GM08714 (cell line): ENCODE data around the gene LAMA2.

Source experiments
- H3K4me3 ChIP-seq: fragments of 200-500 bp; sonication (Bioruptor generic); 2 replicates; pipeline ENCODE4 v1.5.1; 2014; ENCODE audit warnings: mild to moderate bottlenecking, low read length, inconsistent platforms
- ZNF274 ChIP-seq: IDR thresholded peaks from 2 replicates; pipeline ENCODE4 v1.6.1; 2012; ENCODE audit warnings: mild to moderate bottlenecking, low read depth, low read length

LAMA2 gene

DNA sequence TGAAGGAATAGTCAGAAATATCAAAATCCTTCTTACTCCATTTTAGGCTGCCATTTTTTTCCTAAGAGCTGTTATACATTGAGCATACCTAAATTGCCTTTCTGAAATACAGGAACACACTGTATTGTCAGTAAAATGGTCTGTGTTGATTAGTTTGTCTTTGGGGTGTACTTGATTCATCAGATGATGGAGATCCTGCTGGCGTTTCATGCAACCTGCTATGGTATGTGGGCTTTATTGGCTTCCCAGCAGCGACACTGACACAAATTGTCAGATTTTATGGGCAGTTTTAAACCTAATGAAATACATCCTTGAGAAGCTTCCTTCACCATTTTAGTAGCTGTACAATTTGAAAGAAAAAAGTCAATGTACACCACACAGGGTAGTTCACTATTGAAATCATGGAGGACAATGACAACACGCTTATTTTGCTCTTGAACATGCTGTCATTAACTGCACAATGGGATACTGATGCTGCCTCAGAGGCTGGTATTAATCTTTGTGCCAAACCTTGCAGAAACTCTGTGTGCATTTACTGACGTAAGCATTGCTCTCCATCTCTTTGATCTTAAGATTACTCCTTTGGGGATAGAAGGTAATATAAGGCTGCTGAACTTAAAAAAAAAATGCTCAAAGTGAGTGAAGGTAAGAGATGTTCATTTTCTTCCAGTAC, 124.9 kb downstream of the LAMA2 start:
- no peak for TF ChIP-seq ZNF274
- no peak overlapping the region for H3K4me3 ChIP-seq

DNA sequence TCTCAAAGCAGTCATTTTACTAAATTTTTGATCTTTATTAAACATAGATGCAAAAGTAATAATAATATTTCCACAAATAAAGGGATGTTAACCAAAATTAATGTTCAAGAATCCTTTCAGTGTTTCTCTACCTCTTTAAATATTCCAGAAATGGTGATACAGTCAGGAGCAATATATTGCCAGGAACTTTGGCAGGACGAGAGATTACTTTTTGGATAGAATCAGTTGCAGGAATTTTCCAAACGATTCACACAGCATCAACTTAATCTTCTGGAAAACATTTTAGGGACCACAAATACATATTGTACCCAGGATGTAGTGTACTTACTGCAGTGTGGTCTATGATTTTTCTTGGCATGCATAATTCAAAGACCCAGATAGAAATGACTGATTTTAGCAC, 125.7 kb downstream of the LAMA2 start:
- TF ChIP-seq ZNF274: no peak
- H3K4me3 ChIP-seq: no peak overlapping the region

DNA sequence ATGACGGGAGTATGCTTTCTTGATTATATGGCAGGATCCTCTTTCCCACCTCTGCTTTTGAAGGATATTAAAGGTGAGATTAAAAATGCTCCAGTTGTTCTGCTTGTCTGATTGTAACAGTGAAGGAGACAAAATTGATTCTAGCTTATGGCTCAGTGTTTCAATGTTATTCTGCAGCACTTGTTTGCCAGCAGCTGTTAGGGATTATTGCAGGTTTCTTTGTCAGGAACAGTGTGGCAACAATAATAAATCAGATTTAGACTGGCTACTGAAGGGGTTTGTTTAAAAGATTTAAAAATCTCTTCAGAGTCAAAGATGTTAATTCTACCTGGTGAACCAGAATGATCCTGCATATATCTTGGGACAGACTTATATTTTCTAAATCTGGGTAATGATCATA, 126.9 kb downstream of the LAMA2 start:
- H3K4me3 ChIP-seq: no peak overlapping the region
- no peak for TF ChIP-seq ZNF274

DNA sequence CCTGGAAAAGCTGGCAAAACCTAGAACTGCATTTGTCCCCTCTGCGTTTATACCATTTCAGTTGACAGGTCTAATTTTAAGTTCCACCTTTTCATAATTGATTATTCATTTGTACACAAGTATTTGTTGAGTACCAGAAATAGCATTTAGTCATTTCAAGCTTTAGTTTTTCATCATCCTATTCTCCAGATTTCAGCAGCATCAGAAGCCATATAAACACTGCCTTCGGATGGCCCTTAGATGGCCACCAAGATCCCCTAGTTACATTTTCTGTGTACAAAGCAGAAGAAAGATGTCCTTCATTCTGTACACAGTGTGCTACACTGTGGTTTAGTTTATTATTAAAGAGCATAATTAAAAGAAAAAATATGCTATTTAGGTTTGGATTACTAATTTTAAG, 131.4 kb downstream of the LAMA2 start:
- TF ChIP-seq ZNF274: no peak
- no peak overlapping the region for H3K4me3 ChIP-seq

DNA sequence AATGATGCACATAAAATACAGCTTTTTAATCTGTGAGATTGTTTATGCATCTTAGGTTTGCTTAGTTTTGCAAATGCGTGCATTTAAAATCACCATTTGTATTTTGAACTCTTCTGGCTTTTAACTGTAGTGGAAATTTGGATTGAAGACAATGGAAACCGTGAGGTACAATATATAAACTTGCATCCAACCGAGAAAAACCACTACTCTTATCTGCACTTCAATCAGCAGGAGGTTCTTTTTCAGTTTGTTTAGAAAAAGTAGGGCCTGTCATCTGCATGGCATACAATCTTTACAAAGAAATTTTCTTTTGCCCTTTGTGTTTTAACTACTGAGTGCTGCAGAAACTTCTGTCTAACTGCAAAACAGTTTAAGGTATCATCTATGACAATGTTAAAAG, 132.8 kb downstream of the LAMA2 start:
- TF ChIP-seq ZNF274: no peak
- no peak overlapping the region for H3K4me3 ChIP-seq

DNA sequence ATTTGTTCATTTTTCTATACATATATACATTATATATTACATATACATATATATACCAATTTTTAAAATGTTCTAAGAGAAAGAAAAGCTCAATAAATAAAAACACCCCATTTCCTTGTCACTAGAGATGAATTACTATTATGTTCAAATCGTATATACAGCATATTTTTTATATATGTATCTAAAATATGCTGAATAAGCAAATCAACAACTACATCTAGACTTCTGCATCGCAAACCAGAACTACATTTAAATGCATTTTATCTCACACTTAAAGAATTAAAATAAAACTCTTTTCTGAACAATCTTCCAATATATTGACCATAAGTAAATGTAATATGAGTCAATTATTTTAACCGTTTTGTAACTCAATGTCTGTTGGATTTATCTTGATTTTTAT, 133.9 kb downstream of the LAMA2 start:
- TF ChIP-seq ZNF274: no peak
- H3K4me3 ChIP-seq: no peak overlapping the region

DNA sequence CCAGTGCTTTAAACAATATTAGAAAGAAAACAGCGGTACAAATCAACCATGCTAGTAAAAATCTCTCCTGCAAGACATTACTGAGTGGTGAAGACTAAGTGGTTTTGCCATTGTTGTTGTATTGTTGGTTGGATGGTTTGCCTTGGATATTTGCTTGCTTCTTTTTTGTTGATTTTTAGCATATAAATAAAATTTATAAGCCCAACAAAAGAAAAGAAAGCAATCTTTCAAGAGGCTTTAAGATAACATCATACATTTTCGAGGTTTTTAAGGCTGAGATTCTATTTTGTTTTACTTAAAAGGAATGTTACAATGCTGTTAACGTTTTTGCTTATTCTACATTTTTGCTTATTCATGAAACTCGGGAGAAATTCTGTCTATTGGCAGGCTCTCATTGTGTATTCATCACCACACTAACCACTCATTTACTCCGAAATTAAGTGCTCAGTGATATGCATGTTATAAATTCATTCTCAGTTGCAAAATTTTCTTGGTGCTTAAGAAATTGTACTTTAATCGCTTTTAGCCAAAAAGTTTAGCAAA, 139.1 kb downstream of the LAMA2 start:
- no peak for TF ChIP-seq ZNF274
- H3K4me3 ChIP-seq: no peak overlapping the region

DNA sequence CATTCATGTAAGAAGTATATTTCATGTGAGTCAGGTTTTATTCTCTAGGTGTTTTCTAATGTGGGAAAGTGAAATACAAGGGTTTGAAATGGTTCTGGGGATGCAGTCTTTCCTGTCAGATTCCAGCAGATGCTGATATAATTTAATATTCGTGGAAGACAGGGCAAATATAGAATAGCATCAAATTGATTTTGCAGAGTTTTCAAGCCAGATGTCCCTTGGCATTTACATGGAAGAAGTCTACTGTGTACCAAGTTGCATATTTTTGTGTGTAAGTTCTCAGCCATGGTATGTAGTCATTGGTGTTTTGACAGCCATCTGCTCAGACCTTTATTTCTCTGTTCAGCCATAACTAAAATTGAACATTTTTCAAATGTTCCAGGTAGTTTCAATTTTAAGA, 143.7 kb downstream of the LAMA2 start:
- no peak for TF ChIP-seq ZNF274
- no peak overlapping the region for H3K4me3 ChIP-seq

DNA sequence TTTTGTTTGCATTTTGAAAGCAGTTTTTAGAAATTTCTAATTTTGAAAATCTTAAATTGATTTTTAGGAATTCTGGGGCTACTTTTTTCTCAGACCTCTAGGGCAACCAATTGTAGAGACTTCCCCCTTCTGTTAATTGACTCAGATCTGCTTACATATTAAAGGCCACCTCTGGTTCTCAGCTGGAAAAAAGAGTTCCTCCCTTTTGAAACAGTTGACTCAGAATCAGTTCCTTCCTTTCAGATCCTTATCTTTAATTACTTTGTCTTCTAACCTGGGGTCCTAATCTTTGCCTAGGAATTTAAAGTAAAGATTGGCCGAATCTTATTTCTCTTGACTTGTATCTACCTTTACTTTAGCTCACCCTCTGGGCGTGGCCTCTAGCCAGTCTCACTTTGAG, 146.8 kb downstream of the LAMA2 start:
- no peak for TF ChIP-seq ZNF274
- H3K4me3 ChIP-seq: no peak overlapping the region

DNA sequence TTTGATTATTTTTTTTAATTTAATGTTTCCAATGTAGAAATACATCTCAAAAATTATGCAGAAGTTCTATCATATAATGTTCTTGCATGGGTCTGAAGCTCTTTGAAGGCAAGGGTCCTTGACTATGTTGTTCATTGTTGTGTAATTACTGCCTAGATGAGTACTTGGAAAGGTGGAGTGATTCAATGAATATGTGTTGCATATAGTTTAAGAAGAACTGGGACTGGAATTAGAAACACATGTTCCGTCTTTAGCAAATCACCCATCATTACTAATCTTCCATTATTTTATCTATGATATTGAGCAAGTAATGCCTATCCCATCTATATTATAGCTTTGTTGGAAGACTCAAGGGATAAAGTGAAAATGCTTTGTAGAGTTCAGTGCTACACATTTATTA, 147.3 kb downstream of the LAMA2 start:
- no peak for TF ChIP-seq ZNF274
- H3K4me3 ChIP-seq: no peak overlapping the region

DNA sequence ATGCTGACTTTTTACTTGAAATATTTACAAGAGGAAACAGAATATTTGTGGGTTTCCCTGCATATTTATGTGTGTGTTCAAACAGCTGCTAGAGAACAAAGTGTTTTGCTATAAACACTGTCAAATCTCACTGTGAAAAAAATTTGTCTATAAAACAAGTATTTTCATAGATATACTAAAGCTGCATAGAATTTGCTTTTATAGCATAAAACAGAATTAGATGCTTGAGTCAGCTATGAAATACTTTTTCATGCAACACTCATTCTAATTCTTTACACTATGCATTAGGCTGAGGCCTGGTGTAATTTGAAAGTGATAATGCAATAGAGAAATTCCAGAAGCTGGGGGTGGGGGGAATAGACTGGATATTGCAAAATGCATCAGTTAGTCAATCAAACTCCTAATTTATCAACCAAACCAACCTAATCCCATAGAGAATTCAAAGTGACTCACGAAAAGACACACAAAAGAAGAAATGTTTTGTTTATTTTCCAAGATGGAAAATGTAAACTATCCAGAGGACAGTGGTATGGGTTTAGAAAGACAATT, 148.2 kb downstream of the LAMA2 start:
- no peak for TF ChIP-seq ZNF274
- H3K4me3 ChIP-seq: no peak overlapping the region

DNA sequence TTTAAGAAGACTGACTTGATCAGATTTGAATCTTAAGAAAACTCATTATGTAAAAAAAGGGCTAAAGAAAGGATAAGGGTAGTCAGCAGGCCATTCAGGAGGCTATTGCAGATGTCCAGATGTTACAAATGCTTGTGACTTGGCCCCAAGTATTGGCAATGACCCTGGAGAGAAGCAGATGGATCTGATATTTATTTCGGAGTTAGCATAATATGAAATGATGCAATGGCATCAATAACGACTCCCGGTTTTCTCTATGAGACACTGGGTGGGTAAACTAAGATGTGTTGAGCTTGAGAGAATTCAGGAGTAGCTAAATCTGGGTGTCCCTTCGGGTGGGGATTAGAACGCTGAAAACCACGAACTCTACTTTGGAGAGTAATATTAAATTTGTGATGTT, 149.7 kb downstream of the LAMA2 start:
- no peak for TF ChIP-seq ZNF274

DNA sequence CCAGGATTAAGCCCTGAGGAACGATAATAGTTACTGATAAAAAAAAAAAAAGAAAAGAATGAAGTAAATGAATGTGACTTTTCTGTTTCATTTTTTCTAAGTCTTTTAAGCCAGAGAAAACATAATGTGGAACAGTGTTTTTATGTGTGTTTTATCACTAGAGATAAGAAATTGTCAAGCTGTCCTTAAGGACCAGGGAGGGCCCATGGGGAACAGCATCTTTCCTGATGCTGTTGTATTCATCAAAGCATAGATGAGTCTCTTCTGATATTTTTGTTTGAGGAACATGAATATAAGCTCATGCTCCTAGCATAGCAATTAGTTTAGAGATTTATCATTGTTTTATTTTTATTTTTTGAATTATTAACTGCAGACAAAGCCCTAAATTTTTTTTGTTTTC, 150.2 kb downstream of the LAMA2 start:
- no peak for TF ChIP-seq ZNF274
- H3K4me3 ChIP-seq: no peak overlapping the region

More for the DNA sequence above, 149.7 kb downstream of the LAMA2 start:
- H3K4me3 ChIP-seq: no peak overlapping the region

DNA sequence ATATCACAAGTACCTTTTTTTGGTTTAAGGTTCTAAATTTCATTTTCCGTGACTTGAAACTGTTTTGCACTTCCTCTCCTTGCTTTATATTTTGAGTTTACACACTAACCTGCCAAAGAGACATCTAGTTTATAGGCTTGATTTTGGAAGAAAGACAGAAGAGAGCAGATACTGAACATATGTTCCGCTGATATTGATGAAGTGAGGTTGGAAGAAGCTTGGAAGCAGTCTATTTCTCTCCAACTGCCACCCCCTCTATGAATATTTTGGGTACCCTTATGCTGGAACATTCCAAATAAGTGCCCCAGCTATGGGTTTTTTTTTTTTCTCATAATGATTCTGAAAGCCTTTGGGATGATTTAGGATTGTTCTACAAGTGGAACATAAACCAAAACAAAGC, 150.6 kb downstream of the LAMA2 start:
- H3K4me3 ChIP-seq: no peak overlapping the region
- TF ChIP-seq ZNF274: no peak

DNA sequence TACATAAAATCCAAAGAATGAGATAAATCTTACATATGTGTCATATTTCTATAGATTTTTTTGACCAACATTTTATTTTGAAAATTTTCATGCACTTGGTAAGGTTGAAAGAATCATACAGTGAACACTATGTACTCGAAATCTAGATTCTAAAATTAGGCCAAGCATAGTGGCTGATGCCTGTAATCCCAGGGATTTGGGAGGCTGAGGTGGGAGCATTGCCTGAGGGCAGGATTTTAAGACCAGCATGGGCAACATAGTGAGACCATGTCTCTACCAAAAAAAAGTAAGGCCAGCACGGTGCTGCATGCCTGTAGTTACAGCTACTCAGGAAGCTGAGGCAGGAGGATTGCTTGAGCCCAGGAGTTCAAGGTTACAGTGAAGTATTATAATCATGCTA, 158.6 kb downstream of the LAMA2 start:
- no peak for TF ChIP-seq ZNF274
- no peak overlapping the region for H3K4me3 ChIP-seq

DNA sequence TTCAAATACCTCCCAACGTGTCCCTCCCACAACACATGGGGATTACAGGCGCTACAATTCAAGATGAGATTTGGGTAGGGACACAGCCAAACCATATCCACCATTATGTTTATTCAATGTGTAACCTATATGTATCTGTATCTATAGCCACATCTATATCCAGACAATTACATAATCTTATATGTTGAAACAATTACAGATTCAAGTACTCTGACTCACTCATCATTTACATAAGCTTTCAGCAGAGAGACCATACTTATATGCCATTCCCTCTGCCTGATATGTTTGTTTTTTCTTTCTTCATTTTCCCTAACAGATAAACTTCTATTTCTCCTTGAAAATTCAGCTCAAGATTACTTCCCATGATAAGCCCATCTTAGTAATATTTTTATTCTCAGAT, 163.6 kb downstream of the LAMA2 start:
- no peak for TF ChIP-seq ZNF274
- H3K4me3 ChIP-seq: no peak overlapping the region
